RWPE2 (cell line): Measurements from ENCODE around the gene DNLZ.
"Not testable (repeated sequence)": the region's sequence is repeated elsewhere in the genome, so short reads cannot be mapped to it uniquely, and the experiment has no call there.

ENCODE experiments used
- ATAC-seq: fragments of 200-7000 bp; cut with Tn5 transposase; 3 replicates; pipeline ENCODE4 v1.9.1; 2021; ENCODE audit warnings: low read depth
- DNase-seq: peaks from one replicate; pipeline ENCODE4 v3.0.0-alpha.2; 2020; ENCODE audit warnings: low spot score
- H3K27ac ChIP-seq: fragments of 450-650 bp; 2 replicates; pipeline ENCODE4 v1.5.1; 2017; ENCODE audit warnings: mild to moderate bottlenecking; ENCODE audit not compliant: poor library complexity, severe bottlenecking
- H3K27me3 ChIP-seq: fragments of 250-450 bp; sonication (Bioruptor Pico); 2 replicates; pipeline ENCODE4 v1.5.1; 2021; ENCODE audit warnings: mild to moderate bottlenecking, moderate library complexity; ENCODE audit not compliant: insufficient read depth, poor library complexity, severe bottlenecking
- H3K36me3 ChIP-seq: fragments of 250-450 bp; sonication (Bioruptor Pico); 2 replicates; pipeline ENCODE4 v1.5.1; 2020; ENCODE audit warnings: low read depth, mild to moderate bottlenecking, moderate library complexity
- H3K4me1 ChIP-seq: fragments of 250-450 bp; sonication (Bioruptor Pico); 2 replicates; pipeline ENCODE4 v1.5.1; 2021; ENCODE audit warnings: mild to moderate bottlenecking, moderate library complexity; ENCODE audit not compliant: insufficient read depth, poor library complexity, severe bottlenecking
- H3K4me3 ChIP-seq: fragments of 250-450 bp; sonication (Bioruptor Pico); 2 replicates; pipeline ENCODE4 v1.5.1; 2021; ENCODE audit warnings: mild to moderate bottlenecking, moderate library complexity; ENCODE audit not compliant: severe bottlenecking
- H3K9me3 ChIP-seq: fragments of 250-450 bp; sonication (Bioruptor Pico); 2 replicates; pipeline ENCODE4 v1.5.1; 2021; ENCODE audit warnings: mild to moderate bottlenecking, moderate library complexity; ENCODE audit not compliant: severe bottlenecking
- CTCF ChIP-seq: fragments of 450-650 bp; IDR thresholded peaks from one replicate; pipeline ENCODE4 v1.5.1; 2017; ENCODE audit warnings: mild to moderate bottlenecking, moderate library complexity; ENCODE audit not compliant: poor library complexity, severe bottlenecking

Gene DNLZ

GRCh38 chr9:136323371-136323789 lies 40.2 kb downstream of the DNLZ start:
- no peak overlapping the region for H3K27ac ChIP-seq
- no peaks in the 10 kb centered on the region for H3K36me3 ChIP-seq
- H3K4me1 ChIP-seq, result peaks cover 3% of the 10 kb centered on the region
- ATAC-seq, result no peak
- H3K4me3 ChIP-seq, result no peak overlapping the region
- no peaks in the 10 kb centered on the region for H3K27me3 ChIP-seq
- H3K9me3 ChIP-seq, result no peaks in the 10 kb centered on the region
- no peak for TF ChIP-seq CTCF
- DNase-seq, result no peak

- Histone ChIP-seq H3K27me3 (no peaks in the 10 kb centered on the region), H3K9me3 (no peaks in the 10 kb centered on the region), H3K27ac (no peak overlapping the region), H3K36me3 (no peaks in the 10 kb centered on the region), H3K4me1 (peaks cover 3% of the 10 kb centered on the region), H3K4me3 (no peak overlapping the region)
- DNase-seq, result no peak
- ATAC-seq, result no peak
- no peak for TF ChIP-seq CTCF
Observed at GRCh38 chr9:136322756-136323330, 40.7 kb downstream of the DNLZ start.

DNA sequence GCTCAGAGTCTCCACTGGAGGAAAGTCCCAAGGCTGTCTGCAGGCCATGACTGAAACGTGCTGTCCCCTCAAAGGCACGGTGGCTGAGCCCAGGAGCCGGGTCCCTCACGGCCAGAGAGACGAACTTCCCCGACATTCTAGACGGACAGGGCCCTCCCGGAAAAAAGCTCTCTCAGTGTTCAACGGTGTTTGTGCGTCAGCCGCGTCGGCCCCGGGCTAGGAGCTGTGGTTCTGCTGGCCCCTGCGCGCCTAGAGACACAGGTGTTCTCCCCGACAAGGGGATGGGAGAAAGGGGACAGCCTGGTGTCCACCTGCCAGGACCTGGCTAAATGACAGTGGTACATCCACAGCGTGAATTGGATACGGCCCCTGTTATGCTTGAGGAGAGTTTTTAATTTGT lies 42.0 kb downstream of the DNLZ start:
- Histone ChIP-seq H3K27ac (no peak overlapping the region), H3K9me3 (no peaks in the 10 kb centered on the region), H3K4me1 (peaks cover 3% of the 10 kb centered on the region), H3K27me3 (no peaks in the 10 kb centered on the region), H3K36me3 (no peaks in the 10 kb centered on the region), H3K4me3 (no peak overlapping the region)
- TF ChIP-seq CTCF, result no peak
- DNase-seq, result no peak
- ATAC-seq, result no peak

DNA sequence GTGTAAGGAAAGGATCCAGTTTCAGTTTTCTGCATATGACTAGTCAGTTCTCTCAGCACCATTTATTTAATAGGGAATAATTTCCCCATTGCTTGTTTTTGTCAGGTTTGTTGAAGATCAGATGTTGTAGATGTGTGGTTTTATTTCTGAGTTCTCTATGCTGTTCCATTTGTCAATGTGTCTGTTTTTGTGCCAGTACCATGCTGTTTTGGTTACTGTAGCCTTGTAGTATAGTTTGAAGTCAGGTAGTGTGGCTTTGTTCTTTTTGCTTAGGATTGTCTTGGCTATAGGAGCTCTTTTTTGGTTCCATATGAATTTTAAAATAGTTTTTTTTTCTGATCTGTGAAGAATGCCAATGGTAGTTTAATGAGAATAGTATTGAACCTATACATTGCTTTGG lies 42.6 kb downstream of the DNLZ start:
- not testable (repeated sequence) for DNase-seq, H3K27me3 ChIP-seq, H3K27ac ChIP-seq

DNA sequence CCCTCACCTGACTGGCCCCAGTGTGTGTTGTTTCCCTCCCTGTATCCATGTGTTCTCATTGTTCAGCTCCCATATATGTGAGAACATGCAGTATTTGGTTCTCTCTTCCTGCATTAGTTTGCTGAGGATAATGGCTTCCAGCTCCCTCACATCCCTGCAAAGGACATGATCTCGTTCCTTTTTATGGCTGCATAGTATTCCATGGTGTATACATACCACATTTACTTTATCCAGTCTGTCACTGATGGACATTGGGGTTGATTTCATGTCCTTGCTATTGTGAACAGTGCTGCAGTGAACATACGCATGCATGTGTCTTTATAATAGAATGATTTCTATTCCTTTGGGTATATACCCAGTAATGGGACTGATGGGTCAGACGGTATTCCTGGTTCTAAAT lies 43.6 kb downstream of the DNLZ start:
- not testable (repeated sequence) for H3K9me3 ChIP-seq, H3K4me1 ChIP-seq, H3K36me3 ChIP-seq, ATAC-seq, H3K4me3 ChIP-seq, DNase-seq, H3K27me3 ChIP-seq, H3K27ac ChIP-seq

More for the DNA sequence above, 42.6 kb downstream of the DNLZ start:
- not testable (repeated sequence) for H3K4me1 ChIP-seq, H3K36me3 ChIP-seq, H3K9me3 ChIP-seq, ATAC-seq, H3K4me3 ChIP-seq

DNA sequence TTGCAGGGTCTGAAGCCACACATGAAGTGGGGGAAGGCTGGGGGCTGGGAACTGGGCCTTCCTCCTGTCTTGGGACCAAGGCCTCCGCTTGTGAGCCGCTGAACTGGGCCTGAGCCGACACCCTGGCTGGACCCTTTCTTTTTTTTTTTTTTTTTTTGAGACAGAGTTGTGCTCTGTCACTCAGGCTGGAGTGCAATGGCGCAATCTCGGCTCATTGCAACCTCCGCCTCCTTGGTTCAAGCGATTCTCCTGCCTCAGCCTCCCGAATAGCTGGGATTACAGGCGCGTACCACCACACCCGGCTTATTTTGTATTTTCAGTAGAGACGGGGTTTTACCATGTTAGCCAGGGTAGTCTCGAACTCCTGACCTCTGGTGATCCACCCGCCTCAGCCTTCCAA lies 44.3 kb downstream of the DNLZ start:
- not testable (repeated sequence) for H3K27ac ChIP-seq, H3K36me3 ChIP-seq, H3K27me3 ChIP-seq, H3K9me3 ChIP-seq, ATAC-seq, DNase-seq, H3K4me3 ChIP-seq, H3K4me1 ChIP-seq
